GM10266 (cell line): ENCODE data around the gene TMEM101.

Experiments
- DNase-seq: peaks from one replicate; pipeline ENCODE4 v3.0.0; 2012; ENCODE audit errors: extremely low spot score
- TF ChIP-seq, protein P1 (sequence below): IDR thresholded peaks from 2 replicates; pipeline ENCODE4 v1.5.1; 2012; ENCODE audit warnings: mild to moderate bottlenecking, low read depth; ENCODE audit not compliant: control insufficient read depth, insufficient read depth; ENCODE audit errors: missing control alignments

Gene TMEM101

DNA sequence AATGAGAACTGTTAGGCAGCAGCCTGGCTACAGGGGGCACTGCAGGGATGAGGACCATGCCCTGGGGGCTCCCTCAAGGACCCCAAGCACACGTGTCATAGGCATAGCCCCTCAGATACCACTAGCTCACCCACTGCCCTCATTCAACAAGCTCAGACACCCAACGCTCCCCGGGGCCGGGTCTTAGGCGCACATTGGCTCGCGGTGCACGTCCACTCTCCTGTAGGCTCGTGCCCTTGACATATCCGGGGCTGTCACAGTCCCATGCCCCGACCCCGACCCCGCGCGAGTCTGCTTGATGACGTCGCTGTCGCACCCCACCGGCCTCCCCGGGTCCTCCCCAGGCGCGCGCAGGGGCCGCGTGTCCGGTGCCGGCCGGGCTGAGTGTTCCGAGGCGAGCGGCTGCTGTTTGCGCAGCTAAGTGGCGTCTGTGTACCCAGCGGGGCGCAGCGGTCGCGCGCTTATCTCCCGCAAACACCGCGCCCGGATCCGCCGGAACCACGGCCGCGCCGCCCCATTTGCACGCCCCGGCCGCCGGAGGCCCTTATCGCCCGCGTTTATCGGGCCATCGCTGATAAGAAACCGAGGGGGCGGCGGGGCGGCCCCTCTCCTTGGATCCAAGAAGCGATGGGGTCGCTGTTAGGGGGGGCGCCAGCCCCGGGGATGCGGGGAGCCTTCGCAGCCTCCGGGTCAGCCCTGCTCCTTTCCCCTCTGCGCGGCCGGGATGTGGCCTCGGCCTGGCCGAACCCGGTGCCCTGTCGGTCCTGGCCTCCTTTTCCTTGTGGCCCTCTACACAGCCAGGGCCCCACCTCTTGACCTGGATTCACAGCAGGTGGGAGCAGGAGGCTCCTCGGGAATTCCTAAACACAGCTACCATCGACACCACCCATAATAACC lies 31.0 kb downstream of the TMEM101 start:
- no peak for DNase-seq

DNA sequence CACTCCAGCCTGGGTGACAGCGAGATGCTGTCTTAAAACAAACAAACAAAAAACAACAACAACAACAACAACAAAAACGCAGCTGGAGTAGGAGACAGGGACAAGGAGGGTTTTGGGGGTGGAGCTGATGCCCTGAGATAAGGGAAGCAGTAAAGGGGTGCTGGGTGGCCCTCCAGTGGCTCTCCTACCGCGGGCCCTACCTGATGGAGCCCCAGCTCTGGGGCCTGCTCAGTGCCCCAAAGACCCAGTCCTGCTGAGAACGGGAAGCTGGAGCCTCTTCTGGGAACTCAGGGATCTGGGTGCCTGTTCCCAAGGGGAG lies 31.6 kb downstream of the TMEM101 start:
- DNase-seq, result no peak

More for the DNA sequence above, 31.0 kb downstream of the TMEM101 start:
- TF ChIP-seq, protein P1, sequence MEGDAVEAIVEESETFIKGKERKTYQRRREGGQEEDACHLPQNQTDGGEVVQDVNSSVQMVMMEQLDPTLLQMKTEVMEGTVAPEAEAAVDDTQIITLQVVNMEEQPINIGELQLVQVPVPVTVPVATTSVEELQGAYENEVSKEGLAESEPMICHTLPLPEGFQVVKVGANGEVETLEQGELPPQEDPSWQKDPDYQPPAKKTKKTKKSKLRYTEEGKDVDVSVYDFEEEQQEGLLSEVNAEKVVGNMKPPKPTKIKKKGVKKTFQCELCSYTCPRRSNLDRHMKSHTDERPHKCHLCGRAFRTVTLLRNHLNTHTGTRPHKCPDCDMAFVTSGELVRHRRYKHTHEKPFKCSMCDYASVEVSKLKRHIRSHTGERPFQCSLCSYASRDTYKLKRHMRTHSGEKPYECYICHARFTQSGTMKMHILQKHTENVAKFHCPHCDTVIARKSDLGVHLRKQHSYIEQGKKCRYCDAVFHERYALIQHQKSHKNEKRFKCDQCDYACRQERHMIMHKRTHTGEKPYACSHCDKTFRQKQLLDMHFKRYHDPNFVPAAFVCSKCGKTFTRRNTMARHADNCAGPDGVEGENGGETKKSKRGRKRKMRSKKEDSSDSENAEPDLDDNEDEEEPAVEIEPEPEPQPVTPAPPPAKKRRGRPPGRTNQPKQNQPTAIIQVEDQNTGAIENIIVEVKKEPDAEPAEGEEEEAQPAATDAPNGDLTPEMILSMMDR, result no peak

DNA sequence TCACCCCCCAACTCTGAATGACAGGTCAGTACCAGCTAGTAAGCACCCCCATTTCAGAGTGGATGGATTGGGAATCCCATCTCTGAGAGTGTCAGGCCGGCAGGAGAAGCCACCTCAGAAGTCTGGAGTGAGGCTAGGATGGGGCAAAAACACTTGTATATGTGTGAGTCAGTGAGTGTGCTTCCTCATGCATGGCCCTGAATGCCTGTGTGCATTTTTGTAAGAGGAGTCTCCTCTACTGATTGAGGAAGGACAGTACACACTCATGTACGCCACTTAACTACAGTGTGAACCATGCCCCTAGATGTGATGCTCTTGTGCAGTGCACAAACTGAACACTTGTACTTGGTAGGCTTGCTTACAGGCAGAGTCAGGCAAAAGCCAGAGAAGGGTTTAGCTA lies 32.6 kb downstream of the TMEM101 start:
- TF ChIP-seq, protein P1, result no peak

More for the DNA sequence above, 31.6 kb downstream of the TMEM101 start:
- TF ChIP-seq, protein P1, result no peak

DNA sequence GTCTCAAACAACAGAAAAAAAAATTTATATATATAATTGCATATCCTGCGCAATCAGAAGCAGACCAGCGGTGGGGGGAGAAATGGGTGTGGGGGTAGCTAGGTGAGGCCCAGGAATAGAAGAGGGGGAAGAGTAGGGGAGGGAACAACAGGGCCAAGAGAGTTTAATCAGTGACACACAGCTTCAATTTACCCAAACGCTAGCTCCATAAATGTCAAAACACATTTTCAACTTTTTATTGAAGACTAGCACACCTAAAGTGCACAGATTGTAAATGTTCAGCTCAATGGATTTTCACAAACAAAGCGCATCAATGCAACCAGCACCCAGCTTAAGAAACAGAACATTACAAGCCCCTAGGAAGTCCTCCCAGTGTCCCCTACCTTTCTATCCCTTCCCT lies 35.1 kb downstream of the TMEM101 start:
- no peak for DNase-seq
- TF ChIP-seq, protein P1, result no peak

More for the DNA sequence above, 32.6 kb downstream of the TMEM101 start:
- no peak for DNase-seq

DNA sequence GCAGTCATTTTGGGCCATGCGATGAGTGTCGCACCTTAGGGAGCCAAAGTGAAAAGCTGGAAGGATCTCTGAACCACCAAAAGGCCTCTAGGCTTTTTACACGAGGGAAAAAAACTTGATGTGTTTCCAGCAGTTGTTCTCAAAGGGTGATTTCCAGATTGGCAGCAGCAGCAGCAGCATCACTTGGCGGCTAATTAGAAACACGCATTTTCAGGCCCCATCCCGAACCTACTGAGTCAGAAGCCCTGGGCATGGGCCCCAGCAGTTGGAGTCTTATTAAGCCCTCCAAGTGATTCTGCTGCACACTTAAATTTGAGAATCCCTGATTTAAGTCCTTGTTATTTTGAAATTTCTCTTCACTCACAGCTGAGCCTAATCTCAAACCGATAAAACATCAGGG lies 35.8 kb downstream of the TMEM101 start:
- TF ChIP-seq, protein P1, result no peak
- DNase-seq, result no peak

DNA sequence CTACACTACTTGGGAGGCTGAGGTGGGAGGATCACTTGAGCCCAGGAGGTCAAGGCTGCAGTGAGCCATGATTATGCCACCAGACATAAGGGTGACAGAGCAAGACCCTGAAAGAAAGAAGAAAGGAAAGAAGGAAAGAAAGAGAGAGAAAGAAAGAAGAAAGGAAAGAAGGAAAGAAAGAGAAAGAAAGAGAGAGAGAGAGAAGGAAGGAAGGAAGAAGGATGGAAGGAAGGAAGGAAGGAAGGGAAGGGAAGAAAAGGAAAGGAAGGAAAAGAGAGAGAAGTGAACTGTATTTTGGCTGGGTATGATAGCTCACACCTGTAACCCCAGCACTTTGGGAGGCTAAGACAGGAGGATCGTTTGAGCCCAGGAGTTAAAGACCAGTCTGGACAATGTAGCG lies 36.7 kb downstream of the TMEM101 start:
- TF ChIP-seq, protein P1, result no peak
- no peak for DNase-seq
